ENCODE data around the gene RPS3.

Gene RPS3

GRCh38 chr11:75433443-75433842 is 34.1 kb downstream of the RPS3 start:
- no peak for TF ChIP-seq CTCF (IDR thresholded peaks at IDR 0.05; ENCODE audit: extremely low read depth, missing control alignments)
- no peak for DNase-seq (ENCODE audit: low spot score)

GRCh38 chr11:75434051-75434450 is 34.7 kb downstream of the RPS3 start:
- no peak for TF ChIP-seq CTCF (IDR thresholded peaks at IDR 0.05; ENCODE audit: extremely low read depth, missing control alignments)
- DNase-seq (ENCODE audit: low spot score), result no peak

- no peak for DNase-seq (ENCODE audit: low spot score)
- TF ChIP-seq CTCF (IDR thresholded peaks at IDR 0.05; ENCODE audit: extremely low read depth, missing control alignments), result no peak
Observed at GRCh38 chr11:75434886-75435570, 35.7 kb downstream of the RPS3 start.

- no peak for TF ChIP-seq CTCF (IDR thresholded peaks at IDR 0.05; ENCODE audit: extremely low read depth, missing control alignments)
- no peak for DNase-seq (ENCODE audit: low spot score)
Observed at GRCh38 chr11:75435571-75435925, 36.2 kb downstream of the RPS3 start.

- TF ChIP-seq CTCF (IDR thresholded peaks at IDR 0.05; ENCODE audit: extremely low read depth, missing control alignments), result no peak
- no peak for DNase-seq (ENCODE audit: low spot score)
Observed at GRCh38 chr11:75436806-75437205, 37.5 kb downstream of the RPS3 start.

- TF ChIP-seq CTCF (IDR thresholded peaks at IDR 0.05; ENCODE audit: extremely low read depth, missing control alignments), result no peak
- no peak for DNase-seq (ENCODE audit: low spot score)
Observed at GRCh38 chr11:75437966-75438659, 38.8 kb downstream of the RPS3 start.

- no peak for TF ChIP-seq CTCF (IDR thresholded peaks at IDR 0.05; ENCODE audit: extremely low read depth, missing control alignments)
- no peak for DNase-seq (ENCODE audit: low spot score)
Observed at GRCh38 chr11:75439026-75439425, 39.7 kb downstream of the RPS3 start.
